ENCODE results near the gene E2F4.

The E2F4 gene

GRCh38 chr16:67191995-67192681 is at the start of gene E2F4:
TSS of gene E2F4 (plus strand) at chr16:67192155. CDS start at chr16:67192228, 73 bp downstream.
- peak; percentile 85 for DNase-seq (ENCODE audit: low spot score)

GRCh38 chr16:67142342-67142741 is 49.6 kb upstream of the E2F4 start:
- DNase-seq (ENCODE audit: low spot score): no peak

- DNase-seq (ENCODE audit: low spot score): no peak
These were observed 47.0 kb upstream of the E2F4 start for GRCh38 chr16:67144943-67145342.

GRCh38 chr16:67145746-67146145 is 46.2 kb upstream of the E2F4 start:
- no peak for DNase-seq (ENCODE audit: low spot score)

- DNase-seq (ENCODE audit: low spot score): no peak
These were observed 45.2 kb upstream of the E2F4 start for GRCh38 chr16:67146523-67147357.

GRCh38 chr16:67147437-67148140 is 44.4 kb upstream of the E2F4 start:
- no peak for DNase-seq (ENCODE audit: low spot score)

GRCh38 chr16:67148221-67148620 is 43.7 kb upstream of the E2F4 start:
- no peak for DNase-seq (ENCODE audit: low spot score)

- DNase-seq (ENCODE audit: low spot score): no peak
These were observed 43.2 kb upstream of the E2F4 start for GRCh38 chr16:67148656-67149275.

GRCh38 chr16:67149276-67150046 is 42.5 kb upstream of the E2F4 start:
- no peak for DNase-seq (ENCODE audit: low spot score)

- DNase-seq (ENCODE audit: low spot score): no peak
These were observed 41.7 kb upstream of the E2F4 start for GRCh38 chr16:67150047-67150832.

GRCh38 chr16:67150833-67151396 is 41.0 kb upstream of the E2F4 start, which contains the start of gene B3GNT9:
TSS of gene B3GNT9 (minus strand) at chr16:67150998. CDS start at chr16:67150485, 513 bp downstream.
- no peak for DNase-seq (ENCODE audit: low spot score)

- no peak for DNase-seq (ENCODE audit: low spot score)
These were observed 40.4 kb upstream of the E2F4 start for GRCh38 chr16:67151431-67152097.

GRCh38 chr16:67154578-67155294 is 37.2 kb upstream of the E2F4 start:
- no peak for DNase-seq (ENCODE audit: low spot score)

GRCh38 chr16:67155295-67156142 is 36.4 kb upstream of the E2F4 start:
- DNase-seq (ENCODE audit: low spot score): peak; percentile 73

GRCh38 chr16:67156143-67156844 is 35.7 kb upstream of the E2F4 start:
- no peak for DNase-seq (ENCODE audit: low spot score)

- no peak for DNase-seq (ENCODE audit: low spot score)
These were observed 34.7 kb upstream of the E2F4 start for GRCh38 chr16:67157106-67157748.

All from CD4-positive, alpha-beta T cell treated with Interleukin-6 at 100 ng/mL for 8 hours (primary cell).